HG03196 (cell line): ENCODE data around the gene OTOS.

Experiments
- ATAC-seq: cut with Tn5 transposase; IDR thresholded peaks from one replicate; pipeline ENCODE4 v1.9.1; 2021; ENCODE audit not compliant: unreplicated experiment

The OTOS gene

DNA sequence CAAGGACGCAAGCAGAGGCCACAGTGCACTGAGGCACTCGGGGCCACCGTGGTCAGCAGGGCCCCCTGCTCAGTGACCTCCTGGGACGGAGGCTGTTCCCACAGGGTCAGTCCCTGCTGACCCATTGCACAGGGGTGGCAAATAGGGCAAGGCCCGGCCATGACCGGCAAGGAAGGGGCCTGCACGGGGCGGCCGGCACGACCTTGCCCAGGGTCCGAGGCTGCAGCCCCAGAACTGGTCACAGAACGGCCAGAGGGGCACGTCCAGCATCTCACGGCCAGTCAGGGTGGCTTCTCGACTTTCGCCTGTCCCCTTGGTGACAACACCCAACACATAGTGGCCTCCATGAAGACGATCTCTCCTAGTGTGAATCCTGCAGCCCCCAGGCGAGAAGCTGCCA, 27.6 kb upstream of the OTOS start:
- ATAC-seq = no peak

- no peak for ATAC-seq
Measured at GRCh38 chr2:240167588-240167880, 27.1 kb upstream of the OTOS start.

DNA sequence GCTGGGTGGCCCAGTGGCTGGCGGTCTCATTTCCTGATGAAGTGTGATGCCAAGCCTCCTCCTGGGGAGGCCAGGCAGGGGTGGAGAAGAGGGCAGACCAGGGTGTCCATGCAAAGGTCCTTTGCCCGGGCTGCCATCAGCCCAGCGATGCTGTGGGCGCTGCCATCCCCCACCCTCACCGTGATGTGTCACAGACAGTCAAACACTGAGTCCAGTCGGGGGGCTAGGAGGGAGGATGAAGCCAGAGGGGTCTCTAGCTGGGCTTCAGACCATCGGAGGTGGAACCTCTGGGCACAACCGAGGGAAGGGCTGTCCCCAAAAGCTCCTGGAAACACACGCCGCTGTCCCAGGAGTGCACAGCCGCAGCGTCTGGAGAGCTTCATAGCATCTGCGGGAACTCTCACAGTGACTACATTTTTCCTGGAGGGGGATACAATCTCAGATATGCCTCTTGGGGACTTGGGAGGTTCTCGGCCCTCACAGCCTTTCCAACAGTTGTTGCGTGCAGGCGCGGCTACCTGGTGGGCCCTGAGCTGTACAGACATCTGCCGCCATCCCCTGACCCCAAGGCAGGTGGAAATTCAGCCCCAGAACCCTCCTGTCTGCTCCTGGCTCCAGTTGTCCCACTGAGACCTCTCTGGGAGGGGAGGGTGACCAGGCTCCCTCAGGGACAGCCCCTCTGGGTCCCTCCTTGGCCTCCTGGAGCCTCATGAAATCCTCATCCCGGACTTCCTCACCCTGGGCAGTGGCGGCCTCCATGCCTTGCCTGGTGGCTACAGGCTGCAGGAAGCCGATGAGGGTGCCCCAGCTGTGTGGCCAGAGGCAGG, 26.5 kb upstream of the OTOS start:
- no peak for ATAC-seq

GRCh38 chr2:240166191-240166590, 25.7 kb upstream of the OTOS start:
- no peak for ATAC-seq

GRCh38 chr2:240165661-240166060, 25.2 kb upstream of the OTOS start:
- no peak for ATAC-seq

DNA sequence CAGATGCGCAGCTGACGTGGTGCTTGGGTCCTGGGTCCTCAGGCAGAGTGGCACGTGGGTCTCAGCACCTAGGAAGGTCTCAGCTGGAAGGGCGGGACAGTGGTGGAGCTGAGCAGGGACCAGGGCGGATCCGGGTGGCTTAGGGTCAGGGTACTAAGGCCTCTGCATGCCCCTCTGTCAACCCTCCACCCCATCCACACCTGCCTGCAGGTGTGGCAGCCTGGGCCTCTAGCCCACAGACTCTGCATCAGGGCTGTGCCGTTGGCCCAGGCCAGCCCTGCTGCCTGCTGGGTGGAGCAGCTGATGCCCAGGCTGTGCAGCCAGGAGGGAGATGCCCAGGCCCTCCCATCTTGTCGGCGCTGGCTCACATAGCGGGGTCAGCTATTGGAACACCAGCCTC, 24.6 kb upstream of the OTOS start:
- ATAC-seq = no peak

DNA sequence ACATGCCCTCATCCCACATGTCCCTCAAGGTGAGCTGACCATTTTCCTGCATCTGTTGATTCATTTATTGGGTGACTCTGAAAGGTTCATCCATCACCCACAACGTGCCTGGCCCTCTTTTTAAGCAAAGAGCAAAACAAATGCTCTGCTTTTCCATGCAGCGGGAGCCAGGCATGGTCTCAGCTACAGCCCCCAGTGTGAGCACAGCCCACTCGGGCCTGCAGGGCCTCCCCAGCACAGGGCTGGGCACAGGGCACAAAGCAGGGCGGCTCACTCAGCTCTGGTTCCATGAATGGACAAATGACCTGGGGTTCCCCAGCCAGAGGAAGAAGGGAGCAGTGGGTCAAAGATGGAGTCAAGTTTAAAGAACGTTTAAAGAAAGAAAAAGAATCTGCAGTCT, 24.1 kb upstream of the OTOS start:
- ATAC-seq = no peak

DNA sequence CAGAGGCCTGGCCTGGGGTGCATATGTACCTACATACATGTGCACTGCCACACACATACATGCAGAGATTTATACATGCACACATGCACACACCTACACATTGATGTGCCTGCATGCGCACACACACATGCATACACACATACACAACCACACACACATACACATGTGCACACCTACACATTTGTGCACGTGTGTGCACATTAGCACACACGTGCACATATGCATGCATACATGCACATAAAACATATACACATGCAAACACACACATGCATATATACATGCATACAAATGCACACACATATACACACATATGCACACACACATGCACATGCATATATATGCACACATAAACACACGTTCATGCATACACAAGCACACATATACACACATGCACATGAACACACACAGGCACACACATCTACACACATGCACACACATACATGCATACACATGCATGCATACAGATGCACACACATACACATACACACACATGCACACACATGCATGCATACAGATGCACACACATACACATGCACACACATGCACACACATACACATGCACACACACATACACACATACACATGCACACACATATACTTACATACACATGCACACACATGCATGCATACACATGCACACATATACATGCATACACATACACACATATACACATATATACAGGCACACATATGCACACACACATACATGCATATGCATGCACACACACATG, 23.6 kb upstream of the OTOS start:
- ATAC-seq = no peak

GRCh38 chr2:240162939-240163714, 22.7 kb upstream of the OTOS start:
- no peak for ATAC-seq

DNA sequence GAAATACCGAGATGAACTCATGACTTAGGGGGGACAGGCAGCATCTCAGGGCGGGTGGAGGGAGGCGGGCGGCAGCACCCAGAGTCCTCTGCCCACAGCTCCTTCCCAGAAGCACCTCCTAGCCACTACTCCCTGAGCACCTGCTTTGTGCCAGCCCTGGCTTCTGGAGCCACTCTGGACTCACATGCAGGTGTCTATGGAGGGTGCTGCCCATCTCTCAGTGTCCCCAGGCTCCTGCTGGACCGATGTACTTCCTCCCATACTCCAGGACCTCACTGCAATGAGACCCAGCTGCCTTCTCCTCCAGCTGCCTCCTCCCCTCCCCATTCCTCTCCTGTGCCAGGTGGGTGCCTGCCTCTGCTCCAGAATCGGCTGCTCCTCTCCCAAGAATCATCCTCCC, 22.1 kb upstream of the OTOS start:
- no peak for ATAC-seq

- no peak for ATAC-seq
Measured at GRCh38 chr2:240162032-240162431, 21.6 kb upstream of the OTOS start.

- ATAC-seq = no peak
Measured at GRCh38 chr2:240161087-240161750, 20.8 kb upstream of the OTOS start.

DNA sequence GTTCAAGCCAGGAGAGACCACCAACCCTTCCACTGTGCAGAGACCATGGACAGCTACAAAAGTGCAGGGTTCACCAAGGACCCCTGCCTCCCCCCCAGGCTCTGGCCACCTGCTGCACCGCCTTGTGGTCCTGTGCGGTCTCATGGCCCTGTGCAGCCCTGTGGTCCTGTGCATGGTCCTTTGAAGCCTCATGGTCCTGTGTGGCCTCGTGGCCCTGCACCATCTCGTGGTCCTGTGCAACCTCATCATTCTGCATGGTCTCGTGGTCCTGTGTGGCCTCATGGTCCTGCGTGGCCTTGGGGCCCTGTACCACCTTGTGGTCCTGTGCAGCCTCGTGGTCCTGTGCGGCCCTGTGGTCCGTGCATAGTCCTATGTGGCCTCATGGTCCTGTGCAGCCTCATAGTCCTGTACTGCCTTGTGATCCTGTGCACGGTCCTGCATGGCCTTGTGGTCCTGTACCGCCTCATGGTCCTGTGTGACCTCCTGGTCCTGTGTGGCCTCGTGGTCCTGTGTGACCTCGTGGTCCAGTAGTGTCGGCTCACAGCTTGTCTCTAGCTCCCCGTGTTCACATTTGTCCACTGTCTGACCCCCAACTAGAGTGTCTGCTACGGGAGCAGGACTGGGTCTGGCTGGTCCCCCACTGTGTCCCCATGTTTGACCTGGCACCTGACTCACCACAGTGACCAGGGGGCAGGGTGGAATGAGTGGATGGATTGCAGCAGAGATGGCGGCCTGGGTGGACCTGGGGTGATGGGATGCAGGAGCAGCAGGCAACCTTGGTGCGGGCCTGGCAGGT, 20.0 kb upstream of the OTOS start:
- no peak for ATAC-seq

DNA sequence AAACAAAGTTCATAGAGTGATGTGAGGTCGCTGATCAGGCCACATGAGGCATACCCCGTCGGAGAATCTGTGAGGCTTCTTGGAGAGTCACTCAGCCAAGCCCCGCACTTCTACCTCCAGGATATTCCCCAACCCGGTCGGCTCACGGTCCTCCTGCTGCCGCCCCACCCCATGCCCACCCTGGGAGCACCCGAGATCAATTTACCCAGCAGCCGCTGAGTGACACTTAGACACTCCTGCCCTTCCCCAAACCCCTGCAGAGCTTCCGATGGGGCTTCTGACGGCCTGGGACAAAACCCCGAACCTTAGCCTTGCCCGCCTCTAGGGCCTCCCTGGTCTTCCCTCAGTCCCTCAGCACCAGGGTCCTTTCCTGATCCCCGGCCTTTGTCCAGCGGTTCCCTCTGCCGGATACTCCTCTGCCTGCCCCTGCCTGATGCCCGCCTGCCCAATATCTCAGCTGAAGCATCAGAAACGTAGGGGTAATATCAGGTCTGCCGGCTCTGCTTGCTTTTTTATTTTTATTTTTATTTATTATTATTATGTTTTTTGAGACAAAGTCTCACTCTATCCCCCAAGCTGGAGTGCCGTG, 18.9 kb upstream of the OTOS start:
- ATAC-seq = no peak

DNA sequence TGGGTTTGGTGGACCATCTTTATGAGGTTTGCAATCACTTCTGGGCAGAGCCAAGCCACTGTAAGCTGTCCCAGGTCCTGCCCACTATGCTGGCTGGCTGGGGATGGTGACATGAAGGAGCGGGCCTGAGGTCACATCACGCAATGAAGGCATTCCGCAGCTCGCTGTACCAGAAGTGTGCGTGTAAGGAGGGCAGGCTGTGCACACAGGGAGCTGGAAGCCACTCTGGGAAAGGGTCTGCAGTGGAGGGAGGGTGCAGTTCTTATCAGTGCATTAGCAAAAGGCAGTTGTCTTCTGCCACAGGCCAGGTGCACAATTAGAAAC, 16.7 kb upstream of the OTOS start:
- no peak for ATAC-seq

DNA sequence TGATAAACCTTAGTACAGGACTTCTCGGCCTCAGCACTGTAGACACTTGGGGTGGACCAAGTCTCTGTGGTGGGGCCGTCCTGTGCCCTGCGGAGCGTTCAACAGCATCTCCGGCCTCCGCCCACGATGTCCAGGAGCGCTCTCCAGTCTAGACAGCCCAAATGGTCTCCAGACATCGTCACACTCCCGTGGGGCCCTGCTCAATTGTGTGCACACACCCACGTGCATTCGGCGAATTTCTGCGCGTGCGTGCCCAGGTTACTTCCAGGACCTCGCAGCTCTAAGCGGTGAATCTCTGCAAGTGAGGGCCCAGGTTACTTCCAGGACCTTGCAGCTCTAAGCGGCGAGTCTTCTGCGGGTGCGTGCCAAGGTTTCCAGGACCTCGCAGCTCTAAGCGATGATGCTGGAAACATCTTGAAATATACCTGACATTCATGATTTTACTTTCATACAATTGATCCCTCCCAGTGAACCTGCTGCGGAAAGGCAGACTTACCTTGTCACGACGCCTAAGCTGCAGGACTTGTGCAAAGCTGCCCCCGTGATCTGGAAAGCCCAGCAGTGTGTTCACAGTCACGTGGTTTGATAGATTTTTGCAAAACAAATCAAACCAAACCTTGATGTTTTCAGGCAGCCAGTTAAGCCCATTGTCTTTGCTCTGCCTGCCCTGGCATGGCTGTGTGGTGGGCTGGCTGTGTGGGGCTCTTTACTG, 16.1 kb upstream of the OTOS start:
- no peak for ATAC-seq

GRCh38 chr2:240155745-240156390, 15.4 kb upstream of the OTOS start:
- no peak for ATAC-seq

GRCh38 chr2:240155048-240155744, 14.7 kb upstream of the OTOS start:
- ATAC-seq = no peak

DNA sequence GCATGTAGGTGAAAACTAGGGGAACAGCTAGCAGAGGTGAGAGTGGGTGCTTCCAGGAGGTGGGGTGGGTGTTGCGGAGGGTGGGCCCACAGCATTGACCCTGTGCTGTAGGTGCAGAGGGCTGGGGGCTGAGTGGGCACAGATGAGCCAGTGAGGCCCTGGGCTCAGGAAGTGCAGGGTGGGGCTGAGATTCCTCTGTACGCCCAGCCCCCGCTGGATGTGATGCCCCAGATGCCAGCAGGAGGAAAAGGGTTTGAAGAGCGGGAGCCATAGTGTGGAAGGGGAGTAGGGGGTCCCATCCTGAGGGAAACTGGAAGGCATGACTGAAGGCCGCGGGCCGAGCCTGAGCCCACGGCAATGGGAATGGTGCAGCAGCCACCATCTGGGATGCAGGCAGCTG, 14.1 kb upstream of the OTOS start:
- no peak for ATAC-seq
